Osteocyte (in vitro differentiated cells): ENCODE results near the gene GYG2. TPM values are rescaled to one million over a fixed set of nuclear protein-coding genes. Genes with fewer than 3 reads are reported as not detected.
A peak's percentile ranks its signal among the peaks of the same experiment; 100 is the strongest.

ENCODE experiments used
- DNase-seq: peaks from one replicate; pipeline ENCODE4 v3.0.0; 2021; ENCODE audit warnings: mixed read lengths; ENCODE audit not compliant: unreplicated experiment; ENCODE audit errors: extremely low spot score
- H3K27ac Mint-ChIP-seq: one replicate; pipeline ENCODE4 v1.8.0; 2021; ENCODE audit warnings: mild to moderate bottlenecking, mixed read lengths; ENCODE audit not compliant: unreplicated experiment
- H3K27me3 Mint-ChIP-seq: one replicate; pipeline ENCODE4 v1.8.0; 2021; ENCODE audit warnings: mixed read lengths; ENCODE audit not compliant: unreplicated experiment
- H3K36me3 Mint-ChIP-seq: one replicate; pipeline ENCODE4 v1.8.0; 2021; ENCODE audit warnings: mixed read lengths; ENCODE audit not compliant: unreplicated experiment
- H3K4me1 Mint-ChIP-seq: one replicate; pipeline ENCODE4 v1.8.0; 2021; ENCODE audit warnings: mixed read lengths; ENCODE audit not compliant: unreplicated experiment
- H3K4me3 Mint-ChIP-seq: one replicate; pipeline ENCODE4 v1.8.0; 2021; ENCODE audit warnings: mild to moderate bottlenecking, moderate library complexity, mixed read lengths; ENCODE audit not compliant: unreplicated experiment
- H3K9me3 Mint-ChIP-seq: one replicate; pipeline ENCODE4 v1.8.0; 2021; ENCODE audit warnings: mixed read lengths; ENCODE audit not compliant: unreplicated experiment
- total RNA-seq: library from RNA; stranded (reverse); gene quantifications from 2 replicates; pipeline ENCODE4 v1.2.1, GENCODE V29; 2021
- TF ChIP-seq, protein P1 (sequence below): fragments of 200-600 bp; sonication (generic); IDR thresholded peaks from 2 replicates; pipeline ENCODE4 v1.5.0; 2021; ENCODE audit warnings: antibody characterized with exemption, mild to moderate bottlenecking, moderate library complexity

The GYG2 gene
- total RNA-seq, 1 donor from 2014 or later = 11.8 TPM

- peaks cover 4% of the 10 kb centered on the region for H3K9me3 Mint-ChIP-seq
- DNase-seq = no peak
- H3K4me3 Mint-ChIP-seq = no peak overlapping the region
- no peaks in the 10 kb centered on the region for H3K4me1 Mint-ChIP-seq
- peaks cover 26% of the 10 kb centered on the region for H3K36me3 Mint-ChIP-seq
- H3K27ac Mint-ChIP-seq = no peak overlapping the region
- TF ChIP-seq, protein P1, sequence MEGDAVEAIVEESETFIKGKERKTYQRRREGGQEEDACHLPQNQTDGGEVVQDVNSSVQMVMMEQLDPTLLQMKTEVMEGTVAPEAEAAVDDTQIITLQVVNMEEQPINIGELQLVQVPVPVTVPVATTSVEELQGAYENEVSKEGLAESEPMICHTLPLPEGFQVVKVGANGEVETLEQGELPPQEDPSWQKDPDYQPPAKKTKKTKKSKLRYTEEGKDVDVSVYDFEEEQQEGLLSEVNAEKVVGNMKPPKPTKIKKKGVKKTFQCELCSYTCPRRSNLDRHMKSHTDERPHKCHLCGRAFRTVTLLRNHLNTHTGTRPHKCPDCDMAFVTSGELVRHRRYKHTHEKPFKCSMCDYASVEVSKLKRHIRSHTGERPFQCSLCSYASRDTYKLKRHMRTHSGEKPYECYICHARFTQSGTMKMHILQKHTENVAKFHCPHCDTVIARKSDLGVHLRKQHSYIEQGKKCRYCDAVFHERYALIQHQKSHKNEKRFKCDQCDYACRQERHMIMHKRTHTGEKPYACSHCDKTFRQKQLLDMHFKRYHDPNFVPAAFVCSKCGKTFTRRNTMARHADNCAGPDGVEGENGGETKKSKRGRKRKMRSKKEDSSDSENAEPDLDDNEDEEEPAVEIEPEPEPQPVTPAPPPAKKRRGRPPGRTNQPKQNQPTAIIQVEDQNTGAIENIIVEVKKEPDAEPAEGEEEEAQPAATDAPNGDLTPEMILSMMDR = no peak
- no peaks in the 10 kb centered on the region for H3K27me3 Mint-ChIP-seq
These were observed 79.5 kb downstream of the GYG2 start for GRCh38 chrX:2908125-2908685.

GRCh38 chrX:2910109-2910508 lies 81.4 kb downstream of the GYG2 start:
- TF ChIP-seq, protein P1 = no peak
- H3K27ac Mint-ChIP-seq = no peak overlapping the region
- no peaks in the 10 kb centered on the region for H3K9me3 Mint-ChIP-seq
- H3K4me1 Mint-ChIP-seq = no peaks in the 10 kb centered on the region
- no peak for DNase-seq
- H3K36me3 Mint-ChIP-seq = peaks cover 36% of the 10 kb centered on the region
- H3K27me3 Mint-ChIP-seq = no peaks in the 10 kb centered on the region
- H3K4me3 Mint-ChIP-seq = no peak overlapping the region

DNA sequence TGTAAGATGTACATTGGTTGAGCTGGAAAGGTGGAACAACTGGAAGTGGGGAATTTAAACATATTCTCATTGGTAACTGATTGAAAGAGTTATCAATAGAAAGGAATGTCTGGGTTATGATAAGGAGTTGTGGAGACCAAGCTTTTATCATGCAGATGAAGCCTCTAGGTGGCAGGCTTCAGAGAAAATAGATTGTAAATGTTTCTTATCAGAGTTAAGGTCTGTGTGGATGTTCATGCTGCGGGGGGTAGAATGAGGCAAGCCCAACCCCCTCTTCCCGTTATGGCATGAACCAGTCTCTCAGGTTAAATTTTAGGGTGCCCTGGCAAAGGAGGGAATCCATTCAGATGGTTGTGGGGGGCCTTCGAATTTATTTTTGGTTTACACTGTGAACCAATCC lies 84.4 kb downstream of the GYG2 start:
- H3K4me3 Mint-ChIP-seq = no peak overlapping the region
- H3K27ac Mint-ChIP-seq = no peak overlapping the region
- no peaks in the 10 kb centered on the region for H3K27me3 Mint-ChIP-seq
- no peak for DNase-seq
- H3K4me1 Mint-ChIP-seq = no peaks in the 10 kb centered on the region
- TF ChIP-seq, protein P1 = peak; percentile 37
- peaks cover 40% of the 10 kb centered on the region for H3K36me3 Mint-ChIP-seq
- H3K9me3 Mint-ChIP-seq = peaks cover 4% of the 10 kb centered on the region

GRCh38 chrX:2917767-2918166 lies 89.0 kb downstream of the GYG2 start:
- Mint-ChIP-seq H3K4me3 (no peak overlapping the region), H3K9me3 (peaks cover 4% of the 10 kb centered on the region)
- DNase-seq = no peak

DNA sequence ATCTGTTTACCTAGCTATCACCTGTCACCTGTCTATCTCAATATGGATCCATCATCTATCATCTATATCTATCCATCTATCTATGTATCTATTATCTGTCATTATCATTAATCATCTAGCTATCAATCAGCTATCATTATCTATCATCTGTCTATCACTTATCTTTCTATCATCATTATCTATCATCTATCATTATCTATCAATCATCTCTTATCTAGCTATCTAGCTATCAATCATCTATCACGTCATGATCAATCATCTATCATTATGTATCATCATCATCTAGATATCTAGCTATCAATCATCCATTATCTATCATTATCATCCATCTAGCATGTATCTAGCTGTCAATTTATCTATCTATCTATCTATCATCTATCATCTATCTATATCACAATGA lies 92.5 kb downstream of the GYG2 start:
- H3K27me3 Mint-ChIP-seq = no peaks in the 10 kb centered on the region
- peaks cover 4% of the 10 kb centered on the region for H3K9me3 Mint-ChIP-seq
- no peak overlapping the region for H3K4me3 Mint-ChIP-seq
- TF ChIP-seq, protein P1 = no peak
- DNase-seq = no peak
- H3K4me1 Mint-ChIP-seq = no peaks in the 10 kb centered on the region
- peaks cover 27% of the 10 kb centered on the region for H3K36me3 Mint-ChIP-seq
- H3K27ac Mint-ChIP-seq = no peak overlapping the region

More at GRCh38 chrX:2917767-2918166, 89.0 kb downstream of the GYG2 start:
- Mint-ChIP-seq H3K27me3 (no peaks in the 10 kb centered on the region), H3K36me3 (peaks cover 46% of the 10 kb centered on the region), H3K27ac (no peak overlapping the region), H3K4me1 (no peaks in the 10 kb centered on the region)
- TF ChIP-seq, protein P1 = no peak
